HepG2 (cell line): ENCODE results near the gene NHSL1. TPM values are rescaled to one million over a fixed set of nuclear protein-coding genes. Genes with fewer than 3 reads are reported as not detected.
A peak's percentile ranks its signal among the peaks of the same experiment; 100 is the strongest.

Experiments used
- CCDC6 ChIP-seq: sonication (generic); formaldehyde crosslinking; IDR thresholded peaks from 2 replicates; pipeline ENCODE4 v1.8.1; 2022; ENCODE audit warnings: mild to moderate bottlenecking, missing genetic modification reagents, moderate library complexity
- CEBPB ChIP-seq: IDR thresholded peaks from 2 replicates; pipeline ENCODE4 v1.6.1; 2011; ENCODE audit warnings: low read depth, low read length, improper control_type of control experiment, borderline replicate concordance
- DBP ChIP-seq: sonication (generic); formaldehyde crosslinking; IDR thresholded peaks from 2 replicates; pipeline ENCODE4 v1.4.0; 2020; ENCODE audit warnings: missing genetic modification reagents; ENCODE audit errors: not compliant biosample characterization
- FOSL1 ChIP-seq: sonication (generic); formaldehyde crosslinking; IDR thresholded peaks from 2 replicates; pipeline ENCODE4 v1.9.0; 2021; ENCODE audit warnings: missing genetic modification reagents, borderline replicate concordance
- FOSL2 ChIP-seq: sonication (generic); formaldehyde crosslinking; IDR thresholded peaks from 2 replicates; pipeline ENCODE4 v1.4.0; 2020; ENCODE audit warnings: missing genetic modification reagents
- HBP1 ChIP-seq: IDR thresholded peaks from 2 replicates; pipeline ENCODE4 v1.6.1; 2016; ENCODE audit warnings: low read depth, control low read depth
- HNF1A ChIP-seq, 2 experiments: sonication (generic) in 1 of 2; formaldehyde crosslinking in 1 of 2; IDR thresholded peaks; 2 replicates each; pipeline versions ENCODE4 v1.4.0 to v1.6.1; 2016 to 2020; ENCODE audit warnings: borderline replicate concordance in 1 of 2, low read depth in 1 of 2, mild to moderate bottlenecking in 1 of 2, missing genetic modification reagents in 1 of 2
- KAT8 ChIP-seq: IDR thresholded peaks from 2 replicates; pipeline ENCODE4 v1.6.1; 2016; ENCODE audit warnings: missing genetic modification reagents, missing compliant biosample characterization
- KMT2A ChIP-seq: sonication (generic); formaldehyde crosslinking; IDR thresholded peaks from 2 replicates; pipeline ENCODE4 v1.4.0; 2020; ENCODE audit warnings: missing genetic modification reagents
- MIER2 ChIP-seq: IDR thresholded peaks from 2 replicates; pipeline ENCODE4 v1.6.1; 2016; ENCODE audit warnings: missing biosample characterization, missing genetic modification reagents
- NFYB ChIP-seq: sonication (generic); formaldehyde crosslinking; IDR thresholded peaks from 2 replicates; pipeline ENCODE4 v1.4.0; 2020; ENCODE audit warnings: missing genetic modification reagents
- NR2F6 ChIP-seq, 2 experiments: IDR thresholded peaks; 2 replicates each; pipeline ENCODE4 v1.6.1; 2016; ENCODE audit warnings: antibody characterized with exemption in 1 of 2, mild to moderate bottlenecking in 1 of 2
- REXO4 ChIP-seq: sonication (generic); formaldehyde crosslinking; IDR thresholded peaks from 2 replicates; pipeline ENCODE4 v1.8.0; 2022; ENCODE audit warnings: missing genetic modification reagents, mild to moderate bottlenecking, borderline replicate concordance
- SAFB2 ChIP-seq: sonication (generic); formaldehyde crosslinking; IDR thresholded peaks from 2 replicates; pipeline ENCODE4 v1.5.1; 2020; ENCODE audit warnings: missing genetic modification reagents, low read depth, mild to moderate bottlenecking, borderline replicate concordance
- STAT5B ChIP-seq: sonication (generic); formaldehyde crosslinking; IDR thresholded peaks from 2 replicates; pipeline ENCODE4 v1.4.0; 2020; ENCODE audit warnings: missing genetic modification reagents
- YEATS4 ChIP-seq: sonication (generic); formaldehyde crosslinking; IDR thresholded peaks from 2 replicates; pipeline ENCODE4 v1.4.0; 2020; ENCODE audit warnings: missing genetic modification reagents, borderline replicate concordance
- ZFP1 ChIP-seq: IDR thresholded peaks from 2 replicates; pipeline ENCODE4 v1.6.1; 2016
- ZNF747 ChIP-seq: sonication (generic); formaldehyde crosslinking; IDR thresholded peaks from 2 replicates; pipeline ENCODE4 v1.8.1; 2023; ENCODE audit warnings: missing genetic modification reagents, mild to moderate bottlenecking, borderline replicate concordance
- polyA plus RNA-seq, 8 experiments: library from polyadenylated mRNA; depleted of rRNA in 3 of 8; stranded (reverse) in 7 of 8; unstranded in 1 of 8; fragments of >200 nt; fragmentation: Illumina TruSeq in 4 of 8; extraction: Trizol in 4 of 8; gene quantifications; 2 replicates each; pipeline versions ENCODE4 v1.2.1 to v1.2.3, GENCODE V29; 2011 to 2016; ENCODE audit warnings: low read depth in 4 of 8, missing spikeins in 1 of 8, mixed read lengths in 1 of 8; ENCODE audit not compliant: insufficient read depth in 1 of 8
- total RNA-seq, 5 experiments: library from RNA; depleted of rRNA; stranded (reverse); fragments of >200 nt; fragmentation: Illumina TruSeq; extraction: Trizol; gene quantifications; 2 replicates each; pipeline ENCODE4 v1.2.3, GENCODE V29; 2016; ENCODE audit warnings: low read depth in 1 of 5
- TF ChIP-seq, protein P1 (sequence below): sonication (generic); formaldehyde crosslinking; conservative IDR thresholded peaks from 2 replicates; pipeline ENCODE4 v1.4.0; 2020; ENCODE audit warnings: missing genetic modification reagents

Gene NHSL1
- total and polyA plus RNA-seq, 2 of the 13 experiments (the other 11 are each of a cell fraction or from before 2014, with no cell fraction given) = 24.9 to 53.6 TPM

GRCh38 chr6:138543657-138544056 lies 44.4 kb upstream of the NHSL1 start (continued):
- TF ChIP-seq DBP (CRISPR knock-in tag) (peak; percentile 73), KMT2A (CRISPR knock-in tag) (peak; percentile 65; the same call in 1 of the 2 replicates), YEATS4 (CRISPR knock-in tag) (peak; percentile 54; the same call in 1 of the 2 replicates), HNF1A (IDR thresholded peaks at IDR 0.05; ENCODE audit: low read depth) (peak; percentile 86), HNF1A (CRISPR knock-in tag; IDR thresholded peaks at IDR 0.05; ENCODE audit: borderline replicate concordance) (peak; percentile 89; the same call in 1 of the 2 replicates), NFYB (CRISPR knock-in tag) (peak; percentile 20; the same call in 1 of the 2 replicates), SAFB2 (CRISPR knock-in tag) (no peak), FOSL1 (peak; percentile 67; the same call in 1 of the 2 replicates), MIER2 (0 out of 2 replicates have a peak, but pooled peaks have one; percentile 51), CCDC6 (CRISPR knock-in tag) (no peak; the same call in 1 of the 2 replicates), NR2F6 (IDR thresholded peaks at IDR 0.05) (peak; percentile 88), NR2F6 (CRISPR knock-in tag; IDR thresholded peaks at IDR 0.05) (peak; percentile 72), HBP1 (CRISPR knock-in tag) (0 out of 2 replicates have a peak, but pooled peaks have one; percentile 37), KAT8 (CRISPR knock-in tag) (peak; percentile 55), CEBPB (peak; percentile 74; the same call in 1 of the 2 replicates), STAT5B (CRISPR knock-in tag) (no peak), FOSL2 (CRISPR knock-in tag) (peak; percentile 82), REXO4 (no peak), ZNF747 (peak; percentile 27; the same call in 1 of the 2 replicates), ZFP1 (CRISPR knock-in tag) (0 out of 2 replicates have a peak, but pooled peaks have one; percentile 80)
- TF ChIP-seq, protein P1, sequence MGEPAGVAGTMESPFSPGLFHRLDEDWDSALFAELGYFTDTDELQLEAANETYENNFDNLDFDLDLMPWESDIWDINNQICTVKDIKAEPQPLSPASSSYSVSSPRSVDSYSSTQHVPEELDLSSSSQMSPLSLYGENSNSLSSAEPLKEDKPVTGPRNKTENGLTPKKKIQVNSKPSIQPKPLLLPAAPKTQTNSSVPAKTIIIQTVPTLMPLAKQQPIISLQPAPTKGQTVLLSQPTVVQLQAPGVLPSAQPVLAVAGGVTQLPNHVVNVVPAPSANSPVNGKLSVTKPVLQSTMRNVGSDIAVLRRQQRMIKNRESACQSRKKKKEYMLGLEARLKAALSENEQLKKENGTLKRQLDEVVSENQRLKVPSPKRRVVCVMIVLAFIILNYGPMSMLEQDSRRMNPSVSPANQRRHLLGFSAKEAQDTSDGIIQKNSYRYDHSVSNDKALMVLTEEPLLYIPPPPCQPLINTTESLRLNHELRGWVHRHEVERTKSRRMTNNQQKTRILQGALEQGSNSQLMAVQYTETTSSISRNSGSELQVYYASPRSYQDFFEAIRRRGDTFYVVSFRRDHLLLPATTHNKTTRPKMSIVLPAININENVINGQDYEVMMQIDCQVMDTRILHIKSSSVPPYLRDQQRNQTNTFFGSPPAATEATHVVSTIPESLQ (CRISPR knock-in tag) = no peak
